HG02678 (cell line): ENCODE measurements around the gene PRAMEF4.
"Not testable (repeated sequence)": the region's sequence is repeated elsewhere in the genome, so short reads cannot be mapped to it uniquely, and the experiment has no call there.

ENCODE experiments used
- ATAC-seq: cut with Tn5 transposase; IDR thresholded peaks from one replicate; pipeline ENCODE4 v1.9.1; 2021; ENCODE audit warnings: mild to moderate bottlenecking, moderate library complexity; ENCODE audit not compliant: unreplicated experiment

Gene PRAMEF4

DNA sequence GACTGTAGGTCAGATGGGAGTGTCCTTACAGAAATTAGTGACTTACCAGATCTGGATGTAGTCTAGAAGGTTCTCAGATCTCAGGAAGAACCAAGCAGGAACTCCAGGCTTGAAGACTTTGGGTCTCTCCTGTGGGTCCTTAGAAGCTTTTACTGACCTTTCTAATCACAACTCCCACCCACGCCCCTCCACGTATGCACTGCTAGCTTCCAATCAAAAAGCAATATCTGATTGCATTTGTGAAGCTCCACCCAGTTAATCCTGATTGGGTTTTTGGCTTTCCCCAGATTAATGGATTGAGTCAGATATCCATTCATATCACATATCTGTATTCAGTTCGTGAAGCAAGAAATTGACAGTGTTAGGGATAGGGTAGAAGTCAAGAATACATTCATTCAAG is at the start of gene PRAMEF4:
TSS of gene PRAMEF4 (minus strand) at position 101 of the 400 bp plus-strand sequence. CDS start 2,807 bp downstream, outside the sequence.
- ATAC-seq: not testable (repeated sequence)

DNA sequence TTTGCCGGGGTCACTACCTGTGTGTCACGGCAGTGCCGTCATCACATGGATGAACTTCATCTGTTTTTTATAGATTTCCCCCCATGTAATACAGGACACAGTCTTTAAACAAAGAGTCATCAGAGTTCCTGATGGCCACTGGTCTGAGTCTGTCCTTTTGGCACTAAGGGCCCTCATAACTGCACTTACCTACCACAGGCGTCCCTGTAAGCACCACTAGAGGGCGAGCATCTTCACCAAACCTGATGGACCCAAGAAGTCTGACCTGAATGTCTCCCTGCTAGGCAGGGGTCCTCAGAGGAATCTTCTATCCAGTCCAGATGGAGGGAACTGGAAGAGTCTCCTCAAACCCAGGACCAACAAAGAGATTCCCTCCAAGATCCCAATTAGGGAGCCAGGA is 38.4 kb upstream of the PRAMEF4 start:
- not testable (repeated sequence) for ATAC-seq

DNA sequence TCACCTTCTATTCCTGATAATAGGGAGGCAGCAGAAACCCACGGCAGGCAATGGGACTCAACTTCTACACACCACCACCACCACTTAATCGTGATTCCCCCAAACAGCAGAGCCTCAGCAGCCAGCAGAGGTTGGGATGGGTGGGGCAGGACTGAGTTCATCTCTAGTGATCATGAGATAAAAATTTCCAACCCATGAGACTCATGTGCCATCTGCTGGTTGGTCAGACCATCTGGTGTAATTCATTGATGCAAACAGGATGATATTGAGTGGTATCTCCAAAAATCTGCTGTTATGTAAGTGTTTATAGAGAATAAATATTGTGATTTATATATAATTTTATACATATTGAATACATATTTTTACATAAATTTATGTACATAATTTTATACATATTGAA is 35.7 kb upstream of the PRAMEF4 start:
- ATAC-seq: not testable (repeated sequence)

DNA sequence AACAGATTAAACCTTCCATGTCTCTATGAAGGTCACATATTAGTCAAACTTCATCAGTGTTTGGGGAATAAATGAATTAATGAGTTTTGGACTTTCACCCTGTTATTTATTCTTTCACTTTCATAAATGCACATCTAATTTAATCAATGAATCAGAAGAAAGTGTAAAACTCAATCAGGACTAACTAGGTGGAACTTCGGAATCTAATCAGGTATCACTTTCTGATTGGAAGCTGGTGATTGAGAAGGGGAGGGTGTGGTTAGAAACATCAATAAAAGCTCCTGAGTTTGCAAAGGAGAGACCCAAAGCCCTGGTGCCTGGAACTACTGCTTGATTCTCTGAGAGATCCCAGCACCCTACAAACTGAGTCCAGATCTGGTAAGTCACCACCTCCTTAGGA is 30.3 kb upstream of the PRAMEF4 start, which contains the start of gene PRAMEF7:
TSS of gene PRAMEF7 (plus strand) at position 301 of the 400 bp plus-strand sequence. CDS start 1,083 bp downstream, outside the sequence.
- ATAC-seq: not testable (repeated sequence)

DNA sequence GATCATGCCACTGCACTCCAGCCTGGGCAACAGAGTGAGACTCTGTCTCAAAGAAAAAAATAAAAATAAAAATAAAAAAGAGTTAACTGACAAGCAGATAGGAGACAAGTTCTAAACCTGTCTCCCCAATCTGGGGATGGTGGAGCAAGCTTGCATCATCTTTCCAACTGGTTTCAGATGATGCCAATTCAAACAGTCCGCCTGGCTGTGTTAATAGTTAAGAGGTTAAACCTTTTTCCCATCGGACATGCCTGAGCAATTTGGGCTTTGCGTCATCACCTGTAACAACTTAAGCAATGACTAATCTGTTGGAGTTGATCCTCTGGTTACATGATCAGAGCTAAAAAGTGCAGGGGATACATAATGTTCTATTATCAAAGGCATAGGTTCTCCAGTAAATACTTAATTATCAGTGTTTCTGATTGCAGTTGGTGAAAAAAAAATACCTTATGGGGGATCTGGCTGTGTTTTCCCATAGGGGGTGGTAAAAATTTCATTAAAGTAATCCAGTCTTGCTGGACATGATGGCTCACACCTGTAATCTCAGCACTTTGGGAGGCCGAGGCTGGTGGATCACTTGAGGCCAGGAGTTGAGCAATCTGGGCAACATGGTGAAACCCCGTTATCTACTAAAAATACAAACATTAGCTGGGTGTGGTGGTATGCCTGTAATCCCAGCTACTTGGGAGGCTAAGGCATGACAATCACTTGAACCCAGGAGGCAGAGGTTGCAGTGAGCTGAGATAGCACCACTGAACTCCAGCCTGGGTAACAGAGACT is 18.0 kb upstream of the PRAMEF4 start:
- ATAC-seq: not testable (repeated sequence)

DNA sequence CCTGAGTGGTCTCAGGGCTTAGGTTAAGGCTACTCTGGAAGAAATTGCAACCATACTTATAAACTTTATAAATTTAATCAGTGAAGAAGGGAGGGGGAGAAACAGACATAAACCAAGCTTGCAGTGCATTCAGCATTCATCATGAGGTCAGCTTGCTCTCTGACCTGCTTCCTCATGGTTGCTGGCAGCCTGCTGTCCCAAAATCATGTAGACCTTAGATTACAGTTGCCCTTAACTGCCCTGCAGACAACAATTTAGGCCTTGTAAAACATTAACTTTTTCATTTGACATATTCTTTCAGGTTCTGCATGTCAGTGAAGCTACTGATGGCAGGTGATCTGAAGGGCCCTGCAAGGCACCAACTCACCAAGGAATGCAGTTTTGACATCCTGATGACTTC is 13.2 kb upstream of the PRAMEF4 start:
- not testable (repeated sequence) for ATAC-seq

DNA sequence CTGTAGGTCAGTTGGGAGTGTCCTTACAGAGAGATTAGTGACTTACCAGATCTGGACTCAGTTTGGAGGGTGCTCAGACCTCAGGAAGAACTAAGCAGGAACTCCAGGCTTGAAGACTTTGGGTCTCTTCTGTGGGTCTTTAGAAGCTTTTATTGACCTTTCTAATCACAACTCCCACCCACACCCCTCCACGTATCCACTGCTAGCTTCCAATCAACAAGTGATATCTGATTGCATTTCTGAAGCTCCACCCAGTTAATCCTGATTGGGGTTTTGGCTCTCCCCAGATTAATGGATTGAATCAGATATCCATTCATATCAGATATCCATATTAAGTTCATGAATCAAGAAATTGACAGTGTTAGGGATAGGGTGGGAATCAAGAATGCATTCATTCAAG is 12.2 kb upstream of the PRAMEF4 start, which contains the start of gene PRAMEF10:
TSS of gene PRAMEF10 (minus strand) at position 101 of the 400 bp plus-strand sequence. CDS start 2,423 bp downstream, outside the sequence.
- not testable (repeated sequence) for ATAC-seq

DNA sequence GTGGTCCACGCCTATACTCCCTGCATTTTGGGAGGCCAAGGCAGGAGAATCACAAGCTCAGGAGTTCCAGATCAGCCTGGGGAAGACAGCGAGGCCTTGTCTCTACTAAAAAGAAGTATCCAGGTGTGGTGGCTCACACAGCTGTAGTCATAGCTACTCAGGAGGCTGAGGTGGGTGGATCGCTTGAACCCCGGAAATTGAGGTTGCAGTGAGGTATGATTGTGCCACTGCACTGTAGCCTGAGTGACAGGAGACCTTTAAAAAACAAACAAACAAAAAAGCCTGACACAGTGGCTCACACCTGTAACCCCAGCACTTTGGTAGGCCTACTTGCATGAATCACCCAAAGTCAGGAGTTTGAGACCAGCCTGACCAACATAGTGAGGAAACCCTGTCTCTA is 7.5 kb downstream of the PRAMEF4 start:
- ATAC-seq: not testable (repeated sequence)

DNA sequence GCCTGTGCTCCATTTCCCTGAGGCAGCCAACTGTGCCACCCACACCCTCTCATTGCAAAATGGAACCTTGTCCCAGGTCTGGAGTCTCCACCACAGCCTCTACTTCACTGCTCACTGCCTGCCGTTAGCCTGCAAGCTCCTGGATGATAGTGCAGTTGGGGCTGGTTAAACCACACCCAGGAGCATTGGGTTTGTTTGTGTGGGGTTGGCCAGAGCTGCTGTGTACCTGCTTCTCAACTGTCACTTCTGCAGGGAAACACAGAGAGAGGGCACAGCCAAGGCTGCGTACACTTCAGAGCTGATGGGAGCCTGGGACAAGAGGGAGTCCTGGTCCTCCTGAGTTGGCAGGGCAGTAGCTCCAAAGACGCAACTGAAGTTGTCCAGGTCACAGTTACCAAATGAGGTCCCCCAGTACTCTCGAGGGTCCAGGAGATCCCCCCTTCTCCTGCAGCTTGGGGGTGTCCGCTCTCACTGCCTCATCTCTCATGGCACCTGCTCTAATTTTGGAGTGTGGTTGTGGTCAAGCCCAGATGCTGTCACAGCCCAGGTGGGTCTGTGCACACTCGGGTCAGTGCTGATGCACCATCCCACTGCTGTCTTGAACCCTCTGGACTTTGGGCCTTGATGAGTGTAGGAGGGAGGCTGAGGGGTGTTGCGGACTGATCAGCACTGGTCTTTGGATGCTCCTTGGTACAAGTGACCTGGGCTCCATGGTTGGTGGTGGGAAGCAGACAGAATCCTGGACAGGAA is 22.7 kb downstream of the PRAMEF4 start:
- not testable (repeated sequence) for ATAC-seq

DNA sequence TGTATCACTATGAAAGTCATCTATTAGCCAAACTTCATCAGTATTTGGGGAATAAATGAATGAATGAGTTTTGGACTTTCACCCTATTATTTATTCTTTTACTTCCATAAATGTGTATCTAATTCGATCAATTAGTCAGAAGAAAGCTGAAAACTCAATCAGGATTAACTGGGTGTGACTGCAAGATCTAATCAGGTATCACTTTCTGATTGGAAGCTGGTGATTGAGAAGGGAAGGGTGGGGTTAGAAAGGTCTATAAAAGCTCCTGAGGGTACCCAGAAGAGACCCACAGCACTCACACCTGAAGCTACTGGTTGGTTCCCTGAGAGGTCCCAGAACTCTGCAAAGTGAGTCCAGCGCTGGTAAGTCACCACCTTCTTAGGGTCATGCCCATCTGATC is 29.2 kb downstream of the PRAMEF4 start, which contains the start of gene PRAMEF2:
TSS of gene PRAMEF2 (plus strand) at position 301 of the 400 bp plus-strand sequence. CDS start 1,924 bp downstream, outside the sequence.
- not testable (repeated sequence) for ATAC-seq

DNA sequence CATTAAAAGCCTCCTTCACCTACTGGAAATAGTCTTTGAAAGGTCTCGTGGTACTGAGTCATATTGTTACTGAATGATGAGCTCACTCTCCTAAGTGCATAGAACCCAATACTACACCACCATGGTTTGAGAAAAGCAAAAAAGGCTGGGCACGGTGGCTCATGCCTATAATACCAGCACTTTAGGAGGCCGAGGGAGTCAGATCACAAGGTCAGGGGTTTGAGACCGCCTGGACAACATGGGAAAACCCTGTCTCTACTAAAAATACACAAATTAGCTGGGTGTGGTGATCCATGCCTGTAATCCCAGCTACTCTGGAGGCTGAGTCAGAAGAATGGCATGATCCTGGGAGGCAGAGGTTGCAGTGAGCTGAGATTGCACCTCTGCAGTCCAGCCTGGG is 34.2 kb downstream of the PRAMEF4 start:
- ATAC-seq: no peak

DNA sequence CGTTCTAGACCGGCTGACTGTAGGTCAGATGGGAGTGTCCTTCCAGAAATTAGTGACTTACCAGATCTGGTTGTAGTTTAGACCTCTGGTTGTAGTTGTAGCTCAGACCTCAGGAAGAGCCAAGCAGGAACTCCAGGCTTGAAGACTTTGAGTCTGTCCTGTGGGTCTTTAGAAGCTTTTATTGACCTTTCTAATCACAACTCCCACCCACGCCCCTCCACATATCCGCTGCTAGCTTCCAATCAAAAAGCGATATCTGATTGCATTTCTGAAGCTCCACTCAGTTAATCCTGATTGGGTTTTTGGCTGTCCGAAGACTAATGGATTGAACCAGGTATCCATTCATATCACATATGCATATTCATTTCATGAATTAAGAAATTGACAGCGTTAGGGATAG is 37.4 kb downstream of the PRAMEF4 start, which contains the start of gene HNRNPCL1:
TSS of gene HNRNPCL1 (minus strand) at position 101 of the 400 bp plus-strand sequence. CDS start 431 bp downstream, outside the sequence.
- not testable (repeated sequence) for ATAC-seq

DNA sequence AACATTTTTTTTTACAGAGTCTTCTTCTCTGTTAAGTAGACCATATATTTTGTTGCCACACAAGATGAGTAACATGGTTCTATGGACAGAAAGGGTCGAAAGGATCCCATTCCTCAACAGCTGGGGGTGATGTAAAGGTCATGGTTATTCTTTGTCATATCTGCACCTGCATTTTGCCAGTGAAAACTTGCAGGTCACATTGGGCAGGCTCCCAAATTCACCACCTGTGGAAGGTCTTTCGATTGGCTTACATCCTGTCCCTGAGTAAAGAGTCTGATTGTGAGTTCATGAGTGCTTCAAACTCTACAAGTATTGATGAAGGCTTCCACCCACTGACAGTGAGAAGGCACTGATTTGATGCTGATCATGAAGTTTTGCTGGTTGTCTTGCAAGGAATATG is 52.8 kb downstream of the PRAMEF4 start:
- ATAC-seq: not testable (repeated sequence)

DNA sequence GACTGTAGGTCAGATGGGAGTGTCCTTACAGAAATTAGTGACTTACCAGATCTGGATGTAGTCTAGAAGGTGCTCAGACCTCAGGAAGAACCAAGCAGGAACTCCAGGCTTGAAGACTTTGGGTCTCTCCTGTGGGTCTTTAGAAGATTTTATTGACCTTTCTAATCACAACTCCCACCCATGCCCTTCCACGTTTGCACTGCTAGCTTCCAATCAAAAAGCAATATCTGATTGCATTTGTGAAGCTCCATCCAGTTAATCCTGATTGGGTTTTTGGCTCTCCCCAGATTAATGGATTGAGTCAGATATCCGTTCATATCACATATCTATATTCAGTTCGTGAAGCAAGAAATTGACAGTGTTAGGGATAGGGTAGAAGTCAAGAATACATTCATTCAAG is 54.7 kb downstream of the PRAMEF4 start, which contains the start of gene PRAMEF11:
TSS of gene PRAMEF11 (minus strand) at position 101 of the 400 bp plus-strand sequence. CDS start 2,621 bp downstream, outside the sequence.
- not testable (repeated sequence) for ATAC-seq
